ENCODE data around the gene TLE3.

GRCh38 chr15:70077188-70078147 is 20.2 kb downstream of the TLE3 start:
- TF ChIP-seq CTCF (IDR thresholded peaks at IDR 0.05) (no peak), POLR2A (IDR thresholded peaks at IDR 0.05) (no peak)

Measured in Peyer's patch (tissue), 4 donors.